ENCODE data around the gene BTBD2. TPM values are rescaled to one million over a fixed set of nuclear protein-coding genes. Genes with fewer than 3 reads are reported as not detected.
"Not testable (repeated sequence)": the region's sequence is repeated elsewhere in the genome, so short reads cannot be mapped to it uniquely, and the experiment has no call there.

The BTBD2 gene
- total RNA-seq, 2 donors from 2014 or later = 42.3 to 44.8 TPM

DNA sequence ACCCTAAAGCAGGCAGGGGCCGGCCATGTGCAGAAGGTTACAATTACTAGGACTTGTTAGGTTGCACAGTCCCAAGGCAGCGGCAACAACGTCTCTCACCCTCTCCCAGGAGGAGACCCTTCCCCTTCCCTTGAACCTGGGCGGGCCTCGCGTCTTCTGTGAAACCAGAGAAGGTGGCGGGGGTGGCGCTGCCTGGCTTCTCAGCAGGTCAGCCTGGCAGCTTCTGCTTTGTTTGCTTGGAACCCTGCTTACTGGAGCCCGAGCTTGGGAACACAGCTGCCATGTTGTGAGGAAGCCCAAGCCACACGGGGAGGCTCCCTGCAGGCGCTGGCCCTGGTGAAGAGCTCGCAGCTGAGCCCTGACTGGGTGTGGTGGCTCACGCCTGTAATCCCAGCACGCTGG is 20.1 kb upstream of the BTBD2 start:
- intact Hi-C loops (cut with DNase I) = no loop called here
- TF ChIP-seq, protein P1, sequence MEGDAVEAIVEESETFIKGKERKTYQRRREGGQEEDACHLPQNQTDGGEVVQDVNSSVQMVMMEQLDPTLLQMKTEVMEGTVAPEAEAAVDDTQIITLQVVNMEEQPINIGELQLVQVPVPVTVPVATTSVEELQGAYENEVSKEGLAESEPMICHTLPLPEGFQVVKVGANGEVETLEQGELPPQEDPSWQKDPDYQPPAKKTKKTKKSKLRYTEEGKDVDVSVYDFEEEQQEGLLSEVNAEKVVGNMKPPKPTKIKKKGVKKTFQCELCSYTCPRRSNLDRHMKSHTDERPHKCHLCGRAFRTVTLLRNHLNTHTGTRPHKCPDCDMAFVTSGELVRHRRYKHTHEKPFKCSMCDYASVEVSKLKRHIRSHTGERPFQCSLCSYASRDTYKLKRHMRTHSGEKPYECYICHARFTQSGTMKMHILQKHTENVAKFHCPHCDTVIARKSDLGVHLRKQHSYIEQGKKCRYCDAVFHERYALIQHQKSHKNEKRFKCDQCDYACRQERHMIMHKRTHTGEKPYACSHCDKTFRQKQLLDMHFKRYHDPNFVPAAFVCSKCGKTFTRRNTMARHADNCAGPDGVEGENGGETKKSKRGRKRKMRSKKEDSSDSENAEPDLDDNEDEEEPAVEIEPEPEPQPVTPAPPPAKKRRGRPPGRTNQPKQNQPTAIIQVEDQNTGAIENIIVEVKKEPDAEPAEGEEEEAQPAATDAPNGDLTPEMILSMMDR (IDR thresholded peaks at IDR 0.05) = no peak
- no peak for TF ChIP-seq POLR2A (IDR thresholded peaks at IDR 0.05)
- H3K27me3 ChIP-seq = no peaks in the 10 kb centered on the region
- peaks cover 0 to 8% (median 0%) of the 10 kb centered on the region in 3 donors for H3K9me3 ChIP-seq
- H3K36me3 ChIP-seq (replicated peaks in 1 of 2; ENCODE audit: insufficient read depth in 1 of 2, low read depth in 2 of 2) = peaks cover 4 to 15% of the 10 kb centered on the region in 2 donors
- WGBS, 2 donors = 52 to 74% methylated on average over 6 to 13 of the region's 14 CpGs
- peak overlapping the region in 1 of 4 donors; percentile 58 for H3K27ac ChIP-seq
- ATAC-seq (no peak), DNase-seq (no peak)
- peaks cover 52% of the 10 kb centered on the region for H3K4me1 ChIP-seq
- H3K4me3 ChIP-seq = no peak overlapping the region

DNA sequence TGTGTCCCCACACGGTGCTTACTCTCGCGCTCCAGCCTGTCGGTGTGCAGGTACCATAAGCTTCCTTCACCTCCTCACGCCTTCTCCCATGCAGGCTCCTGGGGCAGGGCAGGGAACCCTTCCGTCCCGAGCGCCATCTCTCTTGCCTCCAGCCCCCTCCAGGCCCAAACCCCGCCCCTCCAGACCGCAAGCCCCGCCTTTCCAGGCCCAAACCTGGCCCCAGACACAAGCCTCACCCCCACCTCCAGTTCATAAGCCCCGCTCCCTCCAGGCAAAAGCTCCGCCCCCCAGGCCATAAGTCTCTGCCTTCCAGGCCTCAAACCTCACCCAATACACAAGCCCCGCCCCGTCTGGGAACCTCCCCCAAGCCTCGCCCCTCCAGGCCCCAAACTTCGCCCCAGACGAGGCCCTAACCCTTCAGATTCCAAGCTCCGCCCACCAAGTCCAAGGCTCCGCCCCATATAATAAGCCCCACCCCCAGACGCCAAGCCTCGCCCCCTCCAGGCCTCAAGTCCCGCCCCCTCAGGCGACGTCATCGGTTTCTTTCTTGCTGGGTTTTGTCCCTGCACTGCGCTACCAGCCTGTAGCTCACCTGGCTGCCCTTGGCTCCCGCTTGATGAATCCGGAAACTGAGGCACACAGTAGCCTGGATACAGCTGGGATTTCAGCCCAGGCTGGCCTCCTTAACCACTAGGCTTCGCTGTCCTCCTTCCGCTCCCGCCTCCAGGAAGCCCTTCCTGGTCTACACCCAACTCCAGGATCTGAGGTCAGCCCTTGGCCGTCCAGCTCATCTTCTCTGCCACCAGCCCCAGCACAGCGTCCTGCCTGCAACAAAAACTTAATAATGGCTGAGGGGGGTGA is 19.4 kb upstream of the BTBD2 start:
- no peak overlapping the region for H3K4me3 ChIP-seq
- intact Hi-C loops (cut with DNase I) = no loop called here
- TF ChIP-seq POLR2A (IDR thresholded peaks at IDR 0.05) = no peak
- TF ChIP-seq, protein P1 (IDR thresholded peaks at IDR 0.05) = no peak
- peaks cover 46% of the 10 kb centered on the region for H3K4me1 ChIP-seq
- H3K36me3 ChIP-seq (replicated peaks in 1 of 2; ENCODE audit: insufficient read depth in 1 of 2, low read depth in 2 of 2) = peaks cover 0 to 9% of the 10 kb centered on the region in 2 donors
- peak overlapping the region in 3 of 4 donors; percentile 31 to 98 (median 58) for H3K27ac ChIP-seq
- no peaks in the 10 kb centered on the region for H3K27me3 ChIP-seq
- DNase-seq (peak; percentile 54 to 67 (median 64)), ATAC-seq (no peak)
- WGBS, 2 donors = 48 to 53% methylated on average over 31 to 33 of the region's 34 CpGs
- peaks cover 0 to 8% (median 0%) of the 10 kb centered on the region in 3 donors for H3K9me3 ChIP-seq

DNA sequence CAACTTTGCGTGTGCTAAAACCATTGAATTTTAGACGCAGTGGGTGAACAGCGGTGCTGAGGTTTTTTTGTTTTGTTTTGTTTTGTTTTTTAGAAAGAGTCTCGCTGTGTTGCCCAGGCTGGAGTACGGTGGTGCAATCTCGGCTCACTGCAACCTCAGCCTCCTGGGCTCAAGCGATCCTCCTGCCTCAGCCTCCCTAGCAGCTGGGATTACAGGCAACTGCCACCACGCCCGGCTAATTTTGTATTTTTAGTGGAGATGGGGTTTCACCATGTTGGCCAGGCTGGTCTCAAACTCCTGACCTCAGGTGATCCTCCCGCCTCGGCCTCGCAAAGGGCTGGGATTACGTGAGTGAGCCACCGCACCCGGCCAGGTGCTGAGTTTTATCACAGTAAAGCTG is 18.7 kb upstream of the BTBD2 start:
- H3K27ac ChIP-seq = peak overlapping the region in 3 of 4 donors; percentile 31 to 98 (median 58)
- DNase-seq; H3K4me3 ChIP-seq; ATAC-seq; H3K36me3 ChIP-seq (replicated peaks in 1 of 2; ENCODE audit: insufficient read depth in 1 of 2, low read depth in 2 of 2); intact Hi-C loops (cut with DNase I); H3K27me3 ChIP-seq; H3K9me3 ChIP-seq: not testable (repeated sequence)
- 71 to 98% methylated on average over 7 to 15 of the region's 15 CpGs for WGBS, 2 donors
- H3K4me1 ChIP-seq = peaks cover 43% of the 10 kb centered on the region

DNA sequence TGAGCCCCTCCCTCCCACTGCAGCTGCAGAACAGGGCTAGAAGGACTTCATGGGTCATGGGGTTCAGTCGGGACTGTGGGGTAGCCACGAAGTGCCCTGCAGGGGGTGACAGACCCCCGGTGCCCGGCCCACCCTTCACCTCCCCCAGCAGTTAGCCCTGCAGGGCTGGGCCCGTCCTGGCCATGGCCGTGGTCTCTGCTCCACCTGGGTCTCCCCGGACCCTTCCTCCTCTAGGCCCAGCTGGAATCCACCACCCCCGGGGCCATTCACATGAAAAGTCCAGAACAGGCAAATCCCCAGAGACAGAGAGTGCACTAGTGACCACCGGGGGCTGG is 18.3 kb upstream of the BTBD2 start:
- no peak for TF ChIP-seq POLR2A (IDR thresholded peaks at IDR 0.05)
- TF ChIP-seq, protein P1 (IDR thresholded peaks at IDR 0.05) = no peak
- DNase-seq (no peak), ATAC-seq (no peak)
- no peak overlapping the region for H3K4me3 ChIP-seq
- no peaks in the 10 kb centered on the region for H3K27me3 ChIP-seq
- H3K36me3 ChIP-seq (replicated peaks in 1 of 2; ENCODE audit: insufficient read depth in 1 of 2, low read depth in 2 of 2) = peaks cover 0 to 3% of the 10 kb centered on the region in 2 donors
- H3K9me3 ChIP-seq = peaks cover 0 to 8% (median 0%) of the 10 kb centered on the region in 3 donors
- peaks cover 43% of the 10 kb centered on the region for H3K4me1 ChIP-seq
- H3K27ac ChIP-seq = peak overlapping the region in 3 of 4 donors; percentile 93 to 98 (median 96)
- intact Hi-C loops (cut with DNase I) = no loop called here
- 55 to 77% methylated on average over 2 to 3 of the region's 9 CpGs for WGBS, 2 donors

DNA sequence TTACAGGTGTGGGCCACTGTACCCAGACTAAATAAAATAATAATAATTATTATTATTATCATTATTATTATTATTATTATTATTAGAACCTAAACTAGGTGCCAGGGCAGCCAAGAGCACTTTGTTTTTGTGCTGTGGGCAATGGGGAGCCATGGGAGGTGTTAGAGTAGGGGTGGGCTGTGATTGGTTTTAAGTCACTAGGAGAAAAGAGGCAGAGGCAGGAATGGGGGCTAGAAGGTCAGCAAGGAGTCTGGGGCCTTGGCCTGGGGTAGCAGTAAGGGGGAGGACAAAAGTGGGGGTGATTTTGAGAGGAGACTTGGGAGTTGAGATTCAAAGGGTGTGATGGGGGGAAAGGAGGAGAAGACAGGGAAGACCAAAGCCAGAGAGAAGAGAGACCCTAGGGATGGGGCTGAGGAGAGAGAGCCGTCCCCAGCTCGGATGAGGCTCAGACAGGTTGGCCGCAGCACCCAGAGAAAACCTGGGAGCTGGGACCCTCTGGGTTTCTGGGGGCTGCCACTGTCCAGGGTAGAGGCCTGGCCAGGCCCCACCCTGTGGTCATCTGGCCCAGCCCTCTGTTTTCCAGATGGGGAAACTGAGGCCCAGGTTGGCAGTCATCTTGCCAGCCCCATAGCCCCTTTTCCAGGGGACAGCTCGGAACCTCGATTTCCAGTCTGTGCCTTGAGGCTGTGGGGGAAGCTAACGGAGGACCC is 17.8 kb upstream of the BTBD2 start:
- 94 to 96% methylated on average over 3 to 6 of the region's 6 CpGs for WGBS, 2 donors
- Histone ChIP-seq H3K4me1 (peaks cover 43% of the 10 kb centered on the region), H3K9me3 (peaks cover 0 to 8% (median 0%) of the 10 kb centered on the region in 3 donors), H3K27ac (peak overlapping the region in 3 of 4 donors; percentile 93 to 98 (median 96)), H3K36me3 (replicated peaks in 1 of 2; ENCODE audit: insufficient read depth in 1 of 2, low read depth in 2 of 2) (peaks cover 0 to under 1% of the 10 kb centered on the region in 2 donors), H3K27me3 (no peaks in the 10 kb centered on the region), H3K4me3 (no peak overlapping the region)
- no peak for TF ChIP-seq POLR2A (IDR thresholded peaks at IDR 0.05)
- TF ChIP-seq, protein P1 (IDR thresholded peaks at IDR 0.05) = no peak
- intact Hi-C loops (cut with DNase I) = no loop called here
- no peak for ATAC-seq
- no peak for DNase-seq
